ENCODE results near the gene TANC1.

TANC1 gene

GRCh38 chr2:159183346-159183745, 214.9 kb downstream of the TANC1 start:
- Histone ChIP-seq H3K27ac (no peak overlapping the region), H3K36me3 (no peaks in the 10 kb centered on the region), H3K9me3 (no peaks in the 10 kb centered on the region), H3K4me3 (ENCODE audit: low read depth in 1 of 2, low read length in 1 of 2) (no peak overlapping the region), H3K27me3 (no peaks in the 10 kb centered on the region), H3K4me1 (ENCODE audit: control insufficient read depth in 1 of 2, insufficient read depth in 1 of 2, low read depth in 1 of 2, low read length in 1 of 2) (no peaks in the 10 kb centered on the region)
- no peak for TF ChIP-seq CTCF (IDR thresholded peaks at IDR 0.05)

- Histone ChIP-seq H3K36me3 (no peaks in the 10 kb centered on the region), H3K4me1 (ENCODE audit: control insufficient read depth in 1 of 2, insufficient read depth in 1 of 2, low read depth in 1 of 2, low read length in 1 of 2) (no peaks in the 10 kb centered on the region), H3K27ac (no peak overlapping the region), H3K4me3 (ENCODE audit: low read depth in 1 of 2, low read length in 1 of 2) (no peak overlapping the region), H3K9me3 (no peaks in the 10 kb centered on the region), H3K27me3 (no peaks in the 10 kb centered on the region)
- TF ChIP-seq CTCF (IDR thresholded peaks at IDR 0.05), result no peak
Measured at GRCh38 chr2:159185401-159186130, 217.1 kb downstream of the TANC1 start.

- no peaks in the 10 kb centered on the region for H3K9me3 ChIP-seq
Measured at GRCh38 chr2:159186462-159186861, 218.0 kb downstream of the TANC1 start.

GRCh38 chr2:159187106-159187505, 218.7 kb downstream of the TANC1 start:
- no peaks in the 10 kb centered on the region for H3K9me3 ChIP-seq
- no peak overlapping the region for H3K27ac ChIP-seq
- no peak overlapping the region for H3K4me3 ChIP-seq (ENCODE audit: low read depth in 1 of 2, low read length in 1 of 2)
- no peaks in the 10 kb centered on the region for H3K27me3 ChIP-seq
- no peaks in the 10 kb centered on the region for H3K4me1 ChIP-seq (ENCODE audit: control insufficient read depth in 1 of 2, insufficient read depth in 1 of 2, low read depth in 1 of 2, low read length in 1 of 2)
- H3K36me3 ChIP-seq, result no peaks in the 10 kb centered on the region
- TF ChIP-seq CTCF (IDR thresholded peaks at IDR 0.05), result no peak

More at GRCh38 chr2:159186462-159186861, 218.0 kb downstream of the TANC1 start:
- Histone ChIP-seq H3K27ac (no peak overlapping the region), H3K4me3 (ENCODE audit: low read depth in 1 of 2, low read length in 1 of 2) (no peak overlapping the region), H3K4me1 (ENCODE audit: control insufficient read depth in 1 of 2, insufficient read depth in 1 of 2, low read depth in 1 of 2, low read length in 1 of 2) (no peaks in the 10 kb centered on the region), H3K27me3 (no peaks in the 10 kb centered on the region), H3K36me3 (no peaks in the 10 kb centered on the region)
- TF ChIP-seq CTCF (IDR thresholded peaks at IDR 0.05), result no peak

GRCh38 chr2:159188449-159188848, 220.0 kb downstream of the TANC1 start:
- no peaks in the 10 kb centered on the region for H3K9me3 ChIP-seq
- no peaks in the 10 kb centered on the region for H3K36me3 ChIP-seq
- H3K27ac ChIP-seq, result no peak overlapping the region
- H3K27me3 ChIP-seq, result no peaks in the 10 kb centered on the region
- H3K4me1 ChIP-seq (ENCODE audit: control insufficient read depth in 1 of 2, insufficient read depth in 1 of 2, low read depth in 1 of 2, low read length in 1 of 2), result no peaks in the 10 kb centered on the region
- no peak overlapping the region for H3K4me3 ChIP-seq (ENCODE audit: low read depth in 1 of 2, low read length in 1 of 2)
- no peak for TF ChIP-seq CTCF (IDR thresholded peaks at IDR 0.05)
